Right lobe of liver (tissue), 4 donors: ENCODE measurements around the gene TRIM73.
"Not testable (repeated sequence)": the region's sequence is repeated elsewhere in the genome, so short reads cannot be mapped to it uniquely, and the experiment has no call there.

ENCODE experiments used
- POLR2A ChIP-seq: fragments of 450-650 bp; IDR thresholded peaks from one replicate; pipeline ENCODE4 v1.6.1; 2017; ENCODE audit warnings: antibody characterized with exemption, mild to moderate bottlenecking
- TF ChIP-seq, protein P1 (sequence below), 4 donors: fragments of 200-600 bp in 3 of 4; fragments of 450-650 bp in 1 of 4; IDR thresholded peaks; one replicate each; pipeline versions ENCODE4 v1.5.1 to v1.8.0; 2016 to 2022; ENCODE audit warnings: antibody characterized with exemption in 4 of 4, mild to moderate bottlenecking in 2 of 4
- donor health status: DM: no; HTN: no; CAD: no.
- donor health status: DM: no; HTN: no; CAD: no.
- donor health status: DM: no; HTN: yes; CAD: no.

DNA sequence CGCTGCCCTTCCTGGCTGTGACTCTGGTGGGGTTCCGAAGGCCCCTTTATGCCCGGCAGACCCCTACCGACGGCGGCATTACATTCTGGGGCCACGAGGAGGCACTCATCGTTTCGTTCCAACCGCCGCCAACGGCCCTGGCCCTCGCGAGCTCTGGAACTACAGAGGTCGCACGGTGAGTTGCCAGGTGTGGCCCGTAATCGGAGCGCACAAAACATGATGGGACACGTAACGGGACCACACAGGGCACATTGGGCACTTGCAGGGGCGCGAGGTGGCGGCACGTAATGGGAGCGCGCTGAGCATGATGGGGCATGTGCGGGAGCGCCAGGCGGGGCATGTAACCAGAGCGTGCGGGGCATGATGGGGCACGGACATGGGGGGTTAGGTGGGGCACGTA lies at the start of gene TRIM73:
- TF ChIP-seq, protein P1, sequence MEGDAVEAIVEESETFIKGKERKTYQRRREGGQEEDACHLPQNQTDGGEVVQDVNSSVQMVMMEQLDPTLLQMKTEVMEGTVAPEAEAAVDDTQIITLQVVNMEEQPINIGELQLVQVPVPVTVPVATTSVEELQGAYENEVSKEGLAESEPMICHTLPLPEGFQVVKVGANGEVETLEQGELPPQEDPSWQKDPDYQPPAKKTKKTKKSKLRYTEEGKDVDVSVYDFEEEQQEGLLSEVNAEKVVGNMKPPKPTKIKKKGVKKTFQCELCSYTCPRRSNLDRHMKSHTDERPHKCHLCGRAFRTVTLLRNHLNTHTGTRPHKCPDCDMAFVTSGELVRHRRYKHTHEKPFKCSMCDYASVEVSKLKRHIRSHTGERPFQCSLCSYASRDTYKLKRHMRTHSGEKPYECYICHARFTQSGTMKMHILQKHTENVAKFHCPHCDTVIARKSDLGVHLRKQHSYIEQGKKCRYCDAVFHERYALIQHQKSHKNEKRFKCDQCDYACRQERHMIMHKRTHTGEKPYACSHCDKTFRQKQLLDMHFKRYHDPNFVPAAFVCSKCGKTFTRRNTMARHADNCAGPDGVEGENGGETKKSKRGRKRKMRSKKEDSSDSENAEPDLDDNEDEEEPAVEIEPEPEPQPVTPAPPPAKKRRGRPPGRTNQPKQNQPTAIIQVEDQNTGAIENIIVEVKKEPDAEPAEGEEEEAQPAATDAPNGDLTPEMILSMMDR (IDR thresholded peaks at IDR 0.05), result not testable (repeated sequence)
- not testable (repeated sequence) for TF ChIP-seq POLR2A
